Peyer's patch (tissue), 4 donors: ENCODE data around the gene ZMYND10. TPM values are rescaled to one million over a fixed set of nuclear protein-coding genes. Genes with fewer than 3 reads are reported as not detected.

Experiments used
- DNase-seq, 3 donors: peaks; one replicate each; pipeline ENCODE4 v3.0.0-alpha.2; 2017 to 2019
- H3K27ac ChIP-seq, 4 donors: fragments of 200-600 bp; sonication (generic); one replicate each; pipeline ENCODE4 v1.5.1; 2016 to 2019
- H3K27me3 ChIP-seq, 2 donors: fragments of 200-600 bp; sonication (generic); one replicate each; pipeline ENCODE4 v1.5.1; 2019
- H3K36me3 ChIP-seq, 3 donors: fragments of 200-600 bp; sonication (generic); one replicate each; pipeline ENCODE4 v1.5.1; 2016 to 2019
- H3K4me1 ChIP-seq, 4 donors: fragments of 200-600 bp; sonication (generic); one replicate each; pipeline ENCODE4 v1.5.1; 2016 to 2019
- H3K4me3 ChIP-seq, 4 donors: fragments of 200-600 bp; sonication (generic); 1 replicate in 3 of 4; 2 replicates in 1 of 4; pipeline ENCODE4 v1.5.1; 2016 to 2019; ENCODE audit warnings: mild to moderate bottlenecking in 1 of 4
- H3K9me3 ChIP-seq, 4 donors: fragments of 200-600 bp; sonication (generic); one replicate each; pipeline ENCODE4 v1.5.1; 2016 to 2019; ENCODE audit warnings: mild to moderate bottlenecking in 1 of 4
- POLR2A ChIP-seq, 2 donors: fragments of 450-650 bp; IDR thresholded peaks; one replicate each; pipeline ENCODE4 v1.5.1; 2017; ENCODE audit warnings: antibody characterized with exemption in 2 of 2, mild to moderate bottlenecking in 2 of 2, moderate library complexity in 2 of 2
- total RNA-seq, 4 donors: library from RNA; depleted of rRNA; stranded (reverse); fragments of >200 nt; gene quantifications; one replicate each; pipeline ENCODE4 v1.1.0, GENCODE V29; 2016
- TF ChIP-seq, protein P1 (sequence below), 6 experiments: fragments of 450-650 bp in 4 of 6; fragments of 200-600 bp in 2 of 6; sonication (generic) in 1 of 6; IDR thresholded peaks; one replicate each; pipeline ENCODE4 v1.5.1; 2017 to 2019; ENCODE audit warnings: antibody characterized with exemption in 6 of 6, mild to moderate bottlenecking in 3 of 6, moderate library complexity in 1 of 6

ZMYND10 gene
- total RNA-seq, 4 donors from 2014 or later: 0.27 to 0.38 TPM; not detected in 2

- Histone ChIP-seq H3K27me3 (no peaks in the 10 kb centered on the region), H3K36me3 (peaks cover 0 to 31% (median 0%) of the 10 kb centered on the region in 3 donors), H3K4me3 (no peak overlapping the region), H3K27ac (no peak overlapping the region), H3K9me3 (no peaks in the 10 kb centered on the region), H3K4me1 (peaks cover 0 to 52% (median 25%) of the 10 kb centered on the region in 4 donors)
- TF ChIP-seq, protein P1, sequence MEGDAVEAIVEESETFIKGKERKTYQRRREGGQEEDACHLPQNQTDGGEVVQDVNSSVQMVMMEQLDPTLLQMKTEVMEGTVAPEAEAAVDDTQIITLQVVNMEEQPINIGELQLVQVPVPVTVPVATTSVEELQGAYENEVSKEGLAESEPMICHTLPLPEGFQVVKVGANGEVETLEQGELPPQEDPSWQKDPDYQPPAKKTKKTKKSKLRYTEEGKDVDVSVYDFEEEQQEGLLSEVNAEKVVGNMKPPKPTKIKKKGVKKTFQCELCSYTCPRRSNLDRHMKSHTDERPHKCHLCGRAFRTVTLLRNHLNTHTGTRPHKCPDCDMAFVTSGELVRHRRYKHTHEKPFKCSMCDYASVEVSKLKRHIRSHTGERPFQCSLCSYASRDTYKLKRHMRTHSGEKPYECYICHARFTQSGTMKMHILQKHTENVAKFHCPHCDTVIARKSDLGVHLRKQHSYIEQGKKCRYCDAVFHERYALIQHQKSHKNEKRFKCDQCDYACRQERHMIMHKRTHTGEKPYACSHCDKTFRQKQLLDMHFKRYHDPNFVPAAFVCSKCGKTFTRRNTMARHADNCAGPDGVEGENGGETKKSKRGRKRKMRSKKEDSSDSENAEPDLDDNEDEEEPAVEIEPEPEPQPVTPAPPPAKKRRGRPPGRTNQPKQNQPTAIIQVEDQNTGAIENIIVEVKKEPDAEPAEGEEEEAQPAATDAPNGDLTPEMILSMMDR (IDR thresholded peaks at IDR 0.05): no peak
- no peak for TF ChIP-seq POLR2A (IDR thresholded peaks at IDR 0.05)
- DNase-seq: no peak
Measured at GRCh38 chr3:50331364-50331907, 14.1 kb downstream of the ZMYND10 start.

- TF ChIP-seq, protein P1 (IDR thresholded peaks at IDR 0.05): no peak
- TF ChIP-seq POLR2A (IDR thresholded peaks at IDR 0.05): no peak
- Histone ChIP-seq H3K4me3 (no peak overlapping the region), H3K36me3 (peaks cover 0 to 39% (median 0%) of the 10 kb centered on the region in 3 donors), H3K27ac (peak overlapping the region in 1 of 4 donors; percentile 8), H3K9me3 (no peaks in the 10 kb centered on the region), H3K27me3 (no peaks in the 10 kb centered on the region), H3K4me1 (peaks cover 0 to 41% (median 18%) of the 10 kb centered on the region in 4 donors)
- no peak for DNase-seq
Measured at GRCh38 chr3:50330330-50330729, 15.2 kb downstream of the ZMYND10 start.

DNA sequence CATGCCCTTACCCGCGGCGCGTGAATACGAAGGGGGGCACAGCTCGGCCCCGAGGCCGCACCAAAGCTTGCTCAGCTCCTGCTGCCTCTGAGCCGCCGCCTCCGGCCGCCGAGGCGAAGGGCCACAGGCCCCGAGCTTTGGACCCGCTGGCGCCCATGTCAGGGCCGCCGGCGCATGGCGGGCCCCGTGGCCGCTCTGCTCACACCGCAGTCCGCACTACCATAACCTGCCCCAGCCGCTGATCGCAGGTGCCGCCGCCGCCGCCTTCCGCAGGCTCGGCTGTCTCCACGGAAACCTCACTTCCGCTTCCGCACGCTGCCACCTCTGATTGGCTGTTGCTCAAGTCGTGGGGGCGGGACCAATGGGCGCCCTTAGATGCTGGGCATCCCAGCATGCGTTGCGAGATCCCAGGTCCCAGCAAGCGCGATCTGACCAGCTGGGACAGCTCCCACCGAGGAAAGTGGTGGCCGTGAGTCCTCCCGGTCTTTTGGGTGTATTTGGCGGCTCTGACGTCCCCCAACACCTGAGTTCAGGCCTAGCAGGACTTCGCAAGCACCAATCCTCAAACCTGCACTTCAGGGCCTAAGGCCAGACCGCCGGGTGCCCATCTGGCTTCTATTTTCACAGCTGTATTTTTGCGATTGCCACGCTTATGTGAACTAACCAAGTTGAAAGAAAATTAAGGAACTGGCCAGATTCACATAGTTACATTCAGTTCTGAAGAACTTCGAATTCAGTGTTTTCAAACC, 17.4 kb downstream of the ZMYND10 start, which contains the start of gene TUSC2:
Gene TUSC2, minus strand, starts transcription at position 281 of the 749 bp plus-strand sequence. Its CDS starts 124 bp downstream, at position 157.
- peak; percentile 98 to 99 (median 99) for DNase-seq
- H3K4me3 ChIP-seq: peak within 1 kb of the TSS; percentile 69 to 99 (median 87)
- H3K9me3 ChIP-seq: no peaks in the 10 kb centered on the region
- H3K27me3 ChIP-seq: no peaks in the 10 kb centered on the region
- H3K36me3 ChIP-seq: peaks cover 0 to 42% (median 0%) of the 10 kb centered on the region in 3 donors
- peaks cover 0 to 29% (median 13%) of the 10 kb centered on the region in 4 donors for H3K4me1 ChIP-seq
- TF ChIP-seq, protein P1 (IDR thresholded peaks at IDR 0.05): no peak
- peak; percentile 69 to 81 for TF ChIP-seq POLR2A (IDR thresholded peaks at IDR 0.05)
- H3K27ac ChIP-seq: peak within 1 kb of the TSS; percentile 74 to 93 (median 81)

- Histone ChIP-seq H3K4me3 (peak overlapping the region; percentile 69 to 99 (median 87)), H3K9me3 (no peaks in the 10 kb centered on the region), H3K27me3 (no peaks in the 10 kb centered on the region), H3K27ac (peak overlapping the region in 2 of 4 donors; percentile 74 to 93), H3K36me3 (peaks cover 0 to 40% (median 0%) of the 10 kb centered on the region in 3 donors), H3K4me1 (peaks cover 4 to 33% (median 14%) of the 10 kb centered on the region in 4 donors)
- TF ChIP-seq POLR2A (IDR thresholded peaks at IDR 0.05): no peak
- TF ChIP-seq, protein P1 (IDR thresholded peaks at IDR 0.05): no peak
- no peak for DNase-seq
Measured at GRCh38 chr3:50327129-50327528, 18.4 kb downstream of the ZMYND10 start.

DNA sequence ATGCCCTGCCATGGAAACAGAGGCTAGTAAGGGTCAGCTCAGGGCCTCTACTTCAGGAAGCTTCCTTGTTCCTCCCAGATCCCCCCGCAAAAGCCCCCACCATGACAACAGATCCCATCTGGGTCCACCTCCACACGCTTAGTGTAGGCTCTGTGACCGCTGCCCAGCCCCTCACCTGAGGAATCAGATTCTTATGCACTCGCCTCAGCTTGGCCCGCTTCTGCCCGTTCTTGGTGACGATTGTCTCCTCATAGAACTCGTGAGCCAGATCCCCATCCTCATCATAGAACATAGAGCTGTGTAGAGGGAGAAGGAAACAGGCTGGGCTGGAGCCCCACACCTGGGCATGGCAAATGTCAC, 19.4 kb downstream of the ZMYND10 start:
- H3K4me1 ChIP-seq: peaks cover 4 to 37% (median 18%) of the 10 kb centered on the region in 4 donors
- no peak overlapping the region for H3K27ac ChIP-seq
- H3K36me3 ChIP-seq: peaks cover 0 to 31% (median 0%) of the 10 kb centered on the region in 3 donors
- TF ChIP-seq POLR2A (IDR thresholded peaks at IDR 0.05): no peak
- TF ChIP-seq, protein P1 (IDR thresholded peaks at IDR 0.05): no peak
- no peaks in the 10 kb centered on the region for H3K9me3 ChIP-seq
- no peak overlapping the region for H3K4me3 ChIP-seq
- no peaks in the 10 kb centered on the region for H3K27me3 ChIP-seq
- no peak for DNase-seq
